SK-N-SH (cell line): Measurements from ENCODE around the gene LTB4R2.

Experiments used
- CTCF ChIP-seq: fragments of 200-600 bp; sonication (generic); IDR thresholded peaks from 2 replicates; pipeline ENCODE4 v1.6.1; 2017; ENCODE audit warnings: antibody characterized with exemption, mild to moderate bottlenecking, moderate library complexity
- FOXM1 ChIP-seq: IDR thresholded peaks from 2 replicates; pipeline ENCODE4 v1.4.0; 2012; ENCODE audit warnings: low read depth, mild to moderate bottlenecking
- RAD21 ChIP-seq: IDR thresholded peaks from 2 replicates; pipeline ENCODE4 v1.6.1; 2012; ENCODE audit warnings: mild to moderate bottlenecking, low read length
- SMC3 ChIP-seq: IDR thresholded peaks from 2 replicates; pipeline ENCODE4 v1.6.1; 2012; ENCODE audit warnings: low read depth, low read length, improper control_type of control experiment
- TAF1 ChIP-seq: IDR thresholded peaks from 2 replicates; pipeline ENCODE4 v1.6.1; 2012; ENCODE audit warnings: low read depth, mild to moderate bottlenecking, low read length, moderate library complexity, borderline replicate concordance
- TCF12 ChIP-seq: IDR thresholded peaks from 2 replicates; pipeline ENCODE4 v1.4.0; 2012
- TEAD4 ChIP-seq: IDR thresholded peaks from 2 replicates; pipeline ENCODE4 v1.4.0; 2012; ENCODE audit warnings: mild to moderate bottlenecking, borderline replicate concordance; ENCODE audit not compliant: insufficient read depth

- TF ChIP-seq SMC3 (peak; percentile 39; the same call in 1 of the 2 replicates), FOXM1 (no peak), TAF1 (no peak), RAD21 (peak; percentile 44; the same call in 1 of the 2 replicates), CTCF (peak; percentile 51), TCF12 (no peak), TEAD4 (no peak)
Observed at GRCh38 chr14:24297190-24297964, 12.6 kb upstream of the LTB4R2 start.
